ENCODE data around the gene TTLL11. TPM values are rescaled to one million over a fixed set of nuclear protein-coding genes. Genes with fewer than 3 reads are reported as not detected.
A peak's percentile ranks its signal among the peaks of the same experiment; 100 is the strongest.
"Not testable (repeated sequence)": the region's sequence is repeated elsewhere in the genome, so short reads cannot be mapped to it uniquely, and the experiment has no call there.

TTLL11 gene
- total RNA-seq, 2 donors from 2014 or later, result 0.39 to 2.1 TPM

DNA sequence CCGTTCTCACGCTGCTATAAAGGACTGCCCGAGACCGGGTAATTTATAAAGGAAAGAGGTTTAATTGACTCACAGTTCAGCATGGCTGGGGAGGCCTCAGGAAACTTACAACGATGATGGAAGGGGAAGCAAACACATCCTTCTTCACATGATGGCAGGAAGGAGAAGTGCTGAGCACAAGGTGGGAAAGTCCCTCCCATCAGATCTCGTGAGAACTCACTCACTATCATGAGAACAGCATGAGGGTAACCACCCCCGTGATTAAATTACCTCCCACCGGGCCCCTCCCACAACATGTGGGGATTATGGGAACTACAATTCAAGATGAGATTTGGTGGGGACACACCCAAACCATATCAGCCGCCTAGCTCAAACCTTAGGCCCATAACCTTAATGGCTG is 24.1 kb upstream of the TTLL11 start:
- DNase-seq (ENCODE audit: low spot score in 2 of 2); H3K36me3 Mint-ChIP-seq; H3K27ac Mint-ChIP-seq; ATAC-seq; H3K9me3 Mint-ChIP-seq: not testable (repeated sequence)

DNA sequence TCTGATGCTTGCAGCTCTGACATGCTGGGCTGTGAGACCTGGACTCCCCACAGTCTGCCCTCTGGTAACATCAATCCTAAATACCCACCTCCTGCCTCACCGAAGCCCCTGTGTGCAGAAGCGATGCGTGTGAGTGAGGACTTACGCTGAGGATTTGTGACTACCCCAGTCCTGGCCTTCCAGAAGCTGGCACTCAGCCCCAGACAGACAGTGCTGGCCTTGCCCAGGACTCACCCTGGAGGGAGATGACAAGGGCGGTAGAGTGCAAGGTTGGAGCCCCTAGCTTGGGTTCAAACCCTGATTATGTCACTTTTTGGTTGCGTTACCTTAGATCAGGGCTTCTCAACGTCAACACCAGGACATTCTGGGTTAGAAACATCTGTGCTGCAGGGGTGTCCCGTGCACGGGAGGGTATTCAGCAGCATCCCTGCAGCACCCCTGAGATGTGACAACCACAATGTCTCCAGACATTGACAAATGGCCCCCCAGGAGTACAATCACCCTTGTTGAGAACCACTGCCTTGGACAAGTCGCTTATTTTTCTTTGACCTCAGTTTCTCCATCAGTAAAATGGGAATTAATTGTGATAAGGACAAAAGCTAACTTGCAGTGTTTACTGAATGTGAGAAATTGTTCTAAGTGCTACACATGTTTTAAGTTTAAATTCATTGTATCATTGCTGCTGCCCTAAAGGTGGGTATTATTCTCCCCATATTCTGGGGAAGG is 23.5 kb upstream of the TTLL11 start:
- H3K36me3 Mint-ChIP-seq, result no peaks in the 10 kb centered on the region
- no peak for DNase-seq (ENCODE audit: low spot score in 2 of 2)
- no peak for ATAC-seq
- no peak overlapping the region for H3K27ac Mint-ChIP-seq
- H3K9me3 Mint-ChIP-seq, result no peaks in the 10 kb centered on the region

DNA sequence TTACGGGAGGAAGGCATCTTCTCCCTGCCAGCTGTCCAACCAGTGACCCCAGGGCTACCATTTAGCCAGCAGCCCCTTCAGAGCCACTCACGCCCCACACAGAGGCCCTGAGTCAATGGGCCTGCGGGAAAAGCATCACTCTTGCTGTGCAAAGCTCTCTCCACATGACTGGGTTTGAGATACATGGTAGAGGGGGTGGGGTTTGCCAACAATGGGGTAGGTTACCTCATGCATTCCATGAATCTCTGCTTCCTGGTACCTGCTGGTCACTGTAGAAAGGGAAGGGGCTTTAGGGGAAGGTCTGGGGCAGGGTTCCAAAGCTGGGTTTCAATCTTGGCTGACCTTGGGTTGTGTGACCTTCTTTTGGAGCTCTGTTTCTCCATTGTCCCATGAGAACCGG is 22.9 kb upstream of the TTLL11 start:
- DNase-seq (ENCODE audit: low spot score in 2 of 2) (no peak), ATAC-seq (no peak)
- no peaks in the 10 kb centered on the region for H3K9me3 Mint-ChIP-seq
- no peaks in the 10 kb centered on the region for H3K36me3 Mint-ChIP-seq
- no peak overlapping the region for H3K27ac Mint-ChIP-seq

GRCh38 chr9:122115176-122116035 is 22.3 kb upstream of the TTLL11 start:
- ATAC-seq, result no peak
- DNase-seq (ENCODE audit: low spot score in 2 of 2), result no peak
- H3K27ac Mint-ChIP-seq, result no peak overlapping the region
- no peaks in the 10 kb centered on the region for H3K9me3 Mint-ChIP-seq
- no peaks in the 10 kb centered on the region for H3K36me3 Mint-ChIP-seq

DNA sequence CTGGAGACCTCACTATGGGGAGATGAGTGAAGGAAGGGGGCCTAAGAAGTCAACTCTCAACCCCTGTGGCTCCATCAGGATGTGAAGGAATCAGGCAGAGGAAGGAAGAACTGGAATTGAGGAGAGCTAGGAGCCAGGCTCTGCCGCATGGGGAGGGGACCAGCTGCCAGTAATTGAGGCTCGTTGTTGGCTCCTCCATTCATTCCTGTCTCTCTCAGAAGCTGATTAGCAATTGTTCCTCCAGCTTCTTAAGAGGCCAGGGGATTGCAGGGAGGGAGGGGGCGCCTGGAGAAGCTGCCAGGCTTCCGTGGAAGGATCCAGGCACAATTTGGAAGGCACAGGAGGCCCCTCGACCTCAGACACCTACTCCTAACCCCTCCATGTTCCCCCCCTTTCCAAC is 20.5 kb upstream of the TTLL11 start:
- no peak for ATAC-seq
- DNase-seq (ENCODE audit: low spot score in 2 of 2), result no peak
- Mint-ChIP-seq H3K36me3 (no peaks in the 10 kb centered on the region), H3K27ac (no peak overlapping the region), H3K9me3 (no peaks in the 10 kb centered on the region)

DNA sequence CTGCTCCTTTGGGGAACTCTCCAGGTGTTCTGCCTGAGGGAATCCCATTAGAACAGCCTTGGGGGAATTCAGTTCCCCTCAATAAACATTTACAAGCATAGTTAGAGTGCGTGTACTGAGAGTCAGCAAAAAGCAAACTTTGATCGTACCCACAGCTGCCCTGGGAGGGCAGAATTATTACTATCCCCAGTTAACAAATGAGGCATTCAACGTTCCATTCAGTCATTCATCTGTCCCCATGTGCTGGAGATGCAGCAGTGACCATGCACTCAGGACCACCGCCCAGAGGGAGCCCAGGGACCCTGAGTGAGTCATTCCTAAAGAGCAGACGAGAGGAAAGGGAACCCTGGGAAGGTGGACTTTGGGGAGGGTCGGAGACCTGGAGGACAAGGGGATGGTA is 19.1 kb upstream of the TTLL11 start:
- H3K36me3 Mint-ChIP-seq, result no peaks in the 10 kb centered on the region
- ATAC-seq (no peak), DNase-seq (ENCODE audit: low spot score in 2 of 2) (no peak)
- H3K27ac Mint-ChIP-seq, result no peak overlapping the region
- no peaks in the 10 kb centered on the region for H3K9me3 Mint-ChIP-seq

DNA sequence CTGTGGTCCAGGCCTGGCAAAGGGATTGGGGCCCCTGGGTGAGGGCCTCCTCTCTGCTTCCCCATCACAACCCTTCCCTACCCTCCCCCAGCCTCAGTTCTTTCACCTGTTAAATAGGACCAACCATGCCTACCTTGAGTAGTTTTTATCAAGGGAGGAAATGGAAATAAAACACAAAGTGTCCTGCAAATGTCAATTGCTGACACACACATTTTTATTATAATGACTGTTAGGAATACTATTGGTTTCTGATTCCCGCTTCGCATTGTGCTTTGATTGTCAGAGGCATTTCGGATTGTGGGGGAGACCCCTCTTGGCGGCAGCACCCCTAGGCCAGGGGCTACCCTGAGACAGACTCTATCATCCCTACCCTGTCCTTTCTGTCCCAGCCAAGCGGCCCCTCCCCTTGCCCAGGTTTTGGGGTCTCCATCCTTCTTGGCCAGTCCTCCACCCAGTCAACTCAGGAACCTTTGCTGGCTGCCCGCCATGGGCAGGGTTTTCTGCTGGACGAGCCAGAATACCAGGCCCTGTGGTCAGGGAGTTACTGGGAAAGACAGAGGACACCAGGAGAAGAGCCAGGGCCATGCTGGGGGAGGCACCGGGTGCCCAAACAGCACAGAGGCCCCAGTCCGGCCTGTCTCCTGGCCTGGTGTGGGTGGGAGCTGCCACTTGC is 18.4 kb upstream of the TTLL11 start:
- ATAC-seq (no peak), DNase-seq (ENCODE audit: low spot score in 2 of 2) (no peak)
- no peaks in the 10 kb centered on the region for H3K9me3 Mint-ChIP-seq
- H3K27ac Mint-ChIP-seq, result no peak overlapping the region
- H3K36me3 Mint-ChIP-seq, result no peaks in the 10 kb centered on the region

GRCh38 chr9:122110100-122110833 is 17.2 kb upstream of the TTLL11 start:
- Mint-ChIP-seq H3K9me3 (no peaks in the 10 kb centered on the region), H3K36me3 (no peaks in the 10 kb centered on the region), H3K27ac (no peak overlapping the region)
- DNase-seq (ENCODE audit: low spot score in 2 of 2) (no peak), ATAC-seq (no peak)

DNA sequence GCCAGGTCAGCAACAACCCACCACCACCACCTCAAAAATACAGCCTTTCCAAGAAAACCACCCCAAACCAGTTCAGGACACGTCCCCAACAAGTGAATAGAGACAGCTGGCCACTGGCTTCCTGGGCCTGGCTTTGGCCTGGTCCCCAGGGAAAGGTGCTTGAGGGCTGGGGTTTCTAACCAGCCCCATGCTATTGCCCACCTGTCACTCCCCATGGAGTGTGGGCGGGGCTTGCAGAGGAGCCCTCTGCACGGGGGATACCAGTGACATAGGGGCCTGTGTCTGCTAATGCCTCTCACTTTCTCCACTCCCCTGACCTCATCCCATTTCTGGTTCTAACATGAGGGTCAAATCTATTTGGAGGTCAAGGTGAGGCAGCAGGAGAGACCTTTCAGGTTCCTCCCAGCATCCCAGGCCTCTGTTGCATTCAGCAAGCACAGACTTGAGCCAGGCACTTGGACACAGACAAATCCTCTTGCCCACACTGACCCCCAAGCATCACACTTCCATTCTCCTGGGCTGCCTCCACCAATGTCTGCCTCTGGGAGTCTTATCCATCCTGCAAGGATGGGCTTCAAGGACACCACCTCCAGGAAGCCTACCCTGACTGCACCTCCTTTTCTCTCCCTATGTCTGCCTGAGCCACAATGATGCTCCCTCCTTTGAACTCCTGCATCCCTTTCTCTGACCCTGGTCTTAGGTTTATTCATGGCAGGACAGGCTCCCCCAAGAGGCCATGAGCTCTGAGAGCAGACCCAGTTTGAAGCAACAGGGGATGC is 16.1 kb upstream of the TTLL11 start:
- ATAC-seq, result no peak
- Mint-ChIP-seq H3K9me3 (peaks cover 1 to 2% of the 10 kb centered on the region in 2 donors), H3K27ac (no peak overlapping the region), H3K36me3 (peaks cover under 1 to 2% of the 10 kb centered on the region in 2 donors)
- no peak for DNase-seq (ENCODE audit: low spot score in 2 of 2)

DNA sequence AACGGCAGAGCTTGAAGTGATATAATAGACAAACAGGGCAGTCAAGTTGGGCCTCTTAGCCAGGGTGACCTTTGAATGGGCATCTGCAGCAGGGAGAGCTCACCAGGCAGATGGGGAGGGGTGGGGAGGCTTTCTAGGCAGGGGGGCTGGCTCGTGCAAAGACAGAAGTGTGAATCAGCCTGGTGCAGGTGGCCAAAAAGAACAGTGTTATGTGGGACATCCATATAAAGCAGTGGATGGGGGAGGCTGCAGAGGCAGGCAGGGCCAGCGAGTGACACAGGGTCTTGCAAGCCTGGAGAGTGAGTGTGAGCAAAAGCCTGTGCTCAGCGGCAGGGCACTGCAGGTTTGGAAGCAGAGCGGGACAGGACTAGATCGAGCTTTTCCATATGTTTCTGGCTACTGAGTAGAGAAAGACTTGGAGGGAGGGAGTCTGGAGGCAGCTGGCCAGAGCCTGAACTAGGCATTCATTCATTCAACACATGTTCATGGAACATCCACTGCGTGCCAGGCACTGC is 14.2 kb upstream of the TTLL11 start:
- Mint-ChIP-seq H3K27ac (peak overlapping the region in 1 of 2 donors; percentile 84), H3K9me3 (peaks cover 7 to 12% of the 10 kb centered on the region in 2 donors), H3K36me3 (peaks cover 6 to 7% of the 10 kb centered on the region in 2 donors)
- ATAC-seq (no peak), DNase-seq (ENCODE audit: low spot score in 2 of 2) (no peak)

DNA sequence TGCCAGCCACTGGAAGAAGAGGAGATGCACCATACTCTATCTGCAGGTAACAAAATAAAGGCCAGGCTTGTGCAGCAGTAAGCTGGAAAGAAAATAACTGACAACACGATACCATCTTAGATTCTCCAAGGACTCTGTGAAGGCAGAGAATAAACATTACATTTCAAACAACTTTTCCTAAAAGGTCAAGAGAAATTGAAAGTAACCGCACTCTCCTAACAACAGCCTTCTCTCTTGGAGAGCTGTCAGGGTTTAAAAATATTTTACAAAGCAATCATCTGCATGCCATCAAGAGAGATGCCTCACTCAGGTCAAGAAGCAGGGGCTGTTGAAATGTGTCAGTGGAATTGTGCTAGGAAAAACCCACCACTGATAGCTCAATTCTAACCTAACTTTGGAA is 13.5 kb upstream of the TTLL11 start:
- H3K9me3 Mint-ChIP-seq, result peaks cover 7 to 12% of the 10 kb centered on the region in 2 donors
- ATAC-seq (no peak), DNase-seq (ENCODE audit: low spot score in 2 of 2) (no peak)
- H3K27ac Mint-ChIP-seq, result no peak overlapping the region
- peaks cover 6 to 7% of the 10 kb centered on the region in 2 donors for H3K36me3 Mint-ChIP-seq

GRCh38 chr9:122103985-122104384 is 10.9 kb upstream of the TTLL11 start:
- peaks cover 7 to 12% of the 10 kb centered on the region in 2 donors for H3K9me3 Mint-ChIP-seq
- ATAC-seq, result no peak
- H3K27ac Mint-ChIP-seq, result no peak overlapping the region
- no peak for DNase-seq (ENCODE audit: low spot score in 2 of 2)
- H3K36me3 Mint-ChIP-seq, result peaks cover 6 to 7% of the 10 kb centered on the region in 2 donors

- Mint-ChIP-seq H3K9me3 (peaks cover 7 to 12% of the 10 kb centered on the region in 2 donors), H3K27ac (no peak overlapping the region), H3K36me3 (peaks cover 6 to 7% of the 10 kb centered on the region in 2 donors)
- DNase-seq (ENCODE audit: low spot score in 2 of 2) (no peak), ATAC-seq (no peak)
Measured at GRCh38 chr9:122102156-122102555, 9.0 kb upstream of the TTLL11 start.

GRCh38 chr9:122100756-122101155 is 7.6 kb upstream of the TTLL11 start:
- ATAC-seq, result no peak
- DNase-seq (ENCODE audit: low spot score in 2 of 2), result no peak
- Mint-ChIP-seq H3K9me3 (peaks cover 7 to 12% of the 10 kb centered on the region in 2 donors), H3K27ac (no peak overlapping the region), H3K36me3 (peaks cover 6 to 7% of the 10 kb centered on the region in 2 donors)

- ATAC-seq (peak; percentile 77 to 83), DNase-seq (ENCODE audit: low spot score in 2 of 2) (peak; percentile 75 to 82)
- H3K36me3 Mint-ChIP-seq, result peaks cover 6 to 7% of the 10 kb centered on the region in 2 donors
Measured at GRCh38 chr9:122099271-122099869, 6.3 kb upstream of the TTLL11 start.

More at GRCh38 chr9:122099271-122099869, 6.3 kb upstream of the TTLL11 start:
- H3K27ac Mint-ChIP-seq, result no peak overlapping the region
- peaks cover 7 to 11% of the 10 kb centered on the region in 2 donors for H3K9me3 Mint-ChIP-seq
